ENCODE measurements around the gene CHRM2. TPM values are rescaled to one million over a fixed set of nuclear protein-coding genes. Genes with fewer than 3 reads are reported as not detected.

Gene CHRM2
- total RNA-seq, 1 experiment from 2014 or later = not detected

- H2AK5ac ChIP-seq (ENCODE audit: insufficient read length, low read length) = no peak overlapping the region
- H2BK12ac ChIP-seq (ENCODE audit: insufficient read length, low read depth, low read length) = no peak overlapping the region
- H2AFZ ChIP-seq (ENCODE audit: low read length) = no peak overlapping the region
- no peaks in the 10 kb centered on the region for H3K79me1 ChIP-seq (ENCODE audit: insufficient read depth, low read depth, low read length, poor library complexity, severe bottlenecking)
- peaks cover 0 to 5% (median 2%) of the 10 kb centered on the region in 3 experiments; a peak in 4 of 7 replicates for H3K36me3 Mint-ChIP-seq (ENCODE audit: insufficient read depth in 1 of 3, low read depth in 3 of 3)
- WGBS (ENCODE audit: extremely low coverage, insufficient read length, low lambda C conversion rate) = no CpG with 5 or more reads among the region's 2 CpGs
- H3K27ac Mint-ChIP-seq = no peak overlapping the region
- peaks cover 0 to 2% of the 10 kb centered on the region in 2 experiments; a peak in 1 of 5 replicates for H3K9me3 Mint-ChIP-seq
- no peak overlapping the region for H4K91ac ChIP-seq (ENCODE audit: insufficient read length, low read depth, low read length)
- H3K4me1 Mint-ChIP-seq = peaks cover 21 to 23% of the 10 kb centered on the region in 2 experiments
- no peak overlapping the region for H2BK20ac ChIP-seq (ENCODE audit: low read depth, low read length, poor library complexity, severe bottlenecking)
- H3K27ac ChIP-seq (ENCODE audit: insufficient read length, low read depth, low read length) = no peak overlapping the region
- no peak overlapping the region for H3K23ac ChIP-seq (ENCODE audit: insufficient read length, low read depth, low read length)
- no peaks in the 10 kb centered on the region for H3K79me2 ChIP-seq (ENCODE audit: insufficient read depth, low read length)
- TF ChIP-seq CTCF (conservative IDR thresholded peaks at IDR 0.05) = no peak
- no peak overlapping the region for H3T11ph ChIP-seq (ENCODE audit: low read length)
- H3K27me3 Mint-ChIP-seq (ENCODE audit: low read depth) = no peaks in the 10 kb centered on the region
- DNase-seq = no peak
- H3K56ac ChIP-seq (ENCODE audit: insufficient read length, low read depth, low read length) = no peak overlapping the region
- H3K27me3 ChIP-seq (ENCODE audit: insufficient read depth, low read length) = no peaks in the 10 kb centered on the region
- H3K4me1 ChIP-seq (ENCODE audit: insufficient read depth, low read length) = peaks cover 3% of the 10 kb centered on the region; the same call in 1 of the 2 replicates
- no peak overlapping the region for H2BK15ac ChIP-seq (ENCODE audit: low read depth, low read length)
- H3K4ac ChIP-seq (ENCODE audit: low read depth, low read length) = no peak overlapping the region
- no peak overlapping the region for H3K4me3 Mint-ChIP-seq
- H2BK120ac ChIP-seq (ENCODE audit: low read depth, low read length, poor library complexity, severe bottlenecking) = no peak overlapping the region
- no peaks in the 10 kb centered on the region for H3K9me3 ChIP-seq (ENCODE audit: control insufficient read depth, low read depth, low read length)
- H4K5ac ChIP-seq (ENCODE audit: insufficient read length, low read depth, low read length) = no peak overlapping the region
- H3K4me2 ChIP-seq (ENCODE audit: insufficient read depth, insufficient read length, low read length) = no peak overlapping the region
- H4K8ac ChIP-seq (replicated peaks; ENCODE audit: insufficient read length, low read depth, low read length) = no peak overlapping the region
- no peak overlapping the region for H3K9ac ChIP-seq (ENCODE audit: extremely low read depth, insufficient read length, low read length)
- H2BK5ac ChIP-seq (ENCODE audit: insufficient read length, low read length) = no peak overlapping the region
- H3K14ac ChIP-seq (ENCODE audit: insufficient read depth, low read length) = no peak overlapping the region
- H4K20me1 ChIP-seq (ENCODE audit: control insufficient read depth, insufficient read depth, insufficient read length) = no peaks in the 10 kb centered on the region
- no peaks in the 10 kb centered on the region for H3K23me2 ChIP-seq (ENCODE audit: insufficient read length, low read depth, low read length, poor library complexity, severe bottlenecking)
- no peak overlapping the region for H3K18ac ChIP-seq (ENCODE audit: insufficient read length, low read depth, low read length)
These were observed 26.3 kb downstream of the CHRM2 start for GRCh38 chr7:136894789-136895188.
